ENCODE measurements around the gene AIPL1. TPM values are rescaled to one million over a fixed set of nuclear protein-coding genes. Genes with fewer than 3 reads are reported as not detected.

AIPL1 gene
- total and polyA plus RNA-seq, 12 donors, result not detected

DNA sequence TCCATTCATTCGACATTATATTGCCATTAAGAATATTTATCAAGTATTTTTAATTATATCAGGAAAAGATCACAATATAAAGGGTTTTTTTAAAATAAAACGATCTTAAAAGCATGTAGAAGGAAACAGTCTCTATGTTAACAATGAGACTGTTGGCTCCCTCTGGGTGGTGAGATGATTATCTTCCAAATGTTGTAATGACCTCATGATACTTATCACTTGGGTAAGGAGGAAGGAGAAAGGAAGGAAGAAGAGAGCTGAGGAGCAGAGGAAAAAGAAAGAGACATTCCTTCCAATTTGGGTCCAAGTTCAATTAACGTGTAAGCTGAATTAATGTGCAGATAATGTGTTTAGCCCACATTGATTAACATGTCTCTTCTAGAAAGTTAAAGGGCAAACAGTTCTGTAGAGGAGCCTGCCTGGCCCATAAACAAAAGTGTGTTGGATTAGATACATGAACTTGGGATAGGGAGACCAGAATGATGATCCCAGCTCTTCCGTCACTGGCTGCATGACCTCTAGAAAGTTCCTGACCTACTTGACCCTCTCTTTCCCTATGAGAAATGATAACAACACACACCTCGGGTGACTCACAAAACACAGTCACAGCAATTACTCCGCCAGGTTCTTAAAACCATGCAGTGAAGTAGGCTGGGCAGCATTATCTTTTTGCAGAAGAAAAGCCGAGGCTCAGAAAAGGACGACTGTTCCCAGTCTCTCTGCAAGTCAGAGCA is 41.3 kb upstream of the AIPL1 start:
- peak overlapping the region in 2 of 5 donors; percentile 7 to 59 for H3K27ac ChIP-seq
- 42 to 50% (median 45%) methylated on average over 7 to 8 of the region's 8 CpGs for WGBS, 4 donors
- intact Hi-C loops (cut with DNase I), result loop anchor here (5.0 to 10.0 kb wide), 3 partner anchors 79 to 161 kb away; partner anchors contain the start of gene PITPNM3 (in 1 of the 2)

DNA sequence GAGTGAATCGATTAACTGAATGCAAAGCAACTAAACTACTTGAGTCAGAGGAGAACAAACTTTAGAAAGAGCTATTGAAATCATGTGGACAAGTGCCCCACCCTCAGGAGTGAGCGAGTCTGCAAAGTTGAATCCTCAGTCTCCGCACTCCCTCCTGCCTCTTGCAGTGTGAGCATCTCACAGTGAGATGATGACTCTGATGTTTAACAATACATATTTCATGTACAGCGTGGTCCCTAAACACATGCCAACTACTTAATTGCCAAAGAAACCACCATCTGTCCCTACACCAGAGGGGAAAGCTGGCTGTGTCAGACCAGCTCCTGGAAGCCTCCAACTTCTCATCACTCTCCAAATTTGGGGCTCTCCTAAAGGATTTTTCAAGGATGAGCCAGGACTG is 40.5 kb upstream of the AIPL1 start:
- H3K27me3 ChIP-seq, result no peaks in the 10 kb centered on the region
- H3K4me3 ChIP-seq, result no peak overlapping the region
- H3K4me1 ChIP-seq (replicated peaks in 1 of 2), result peaks cover 0 to 23% of the 10 kb centered on the region in 2 donors
- H3K9me3 ChIP-seq (replicated peaks in 1 of 3), result no peaks in the 10 kb centered on the region
- H3K36me3 ChIP-seq (replicated peaks in 1 of 2), result no peaks in the 10 kb centered on the region
- intact Hi-C loops (cut with DNase I), result loop anchor here (5.0 to 10.0 kb wide), 3 partner anchors 79 to 162 kb away; partner anchors contain the start of gene PITPNM3 (in 1 of the 2)
- no peak for TF ChIP-seq POLR2A (IDR thresholded peaks at IDR 0.05)
- TF ChIP-seq, protein P1, sequence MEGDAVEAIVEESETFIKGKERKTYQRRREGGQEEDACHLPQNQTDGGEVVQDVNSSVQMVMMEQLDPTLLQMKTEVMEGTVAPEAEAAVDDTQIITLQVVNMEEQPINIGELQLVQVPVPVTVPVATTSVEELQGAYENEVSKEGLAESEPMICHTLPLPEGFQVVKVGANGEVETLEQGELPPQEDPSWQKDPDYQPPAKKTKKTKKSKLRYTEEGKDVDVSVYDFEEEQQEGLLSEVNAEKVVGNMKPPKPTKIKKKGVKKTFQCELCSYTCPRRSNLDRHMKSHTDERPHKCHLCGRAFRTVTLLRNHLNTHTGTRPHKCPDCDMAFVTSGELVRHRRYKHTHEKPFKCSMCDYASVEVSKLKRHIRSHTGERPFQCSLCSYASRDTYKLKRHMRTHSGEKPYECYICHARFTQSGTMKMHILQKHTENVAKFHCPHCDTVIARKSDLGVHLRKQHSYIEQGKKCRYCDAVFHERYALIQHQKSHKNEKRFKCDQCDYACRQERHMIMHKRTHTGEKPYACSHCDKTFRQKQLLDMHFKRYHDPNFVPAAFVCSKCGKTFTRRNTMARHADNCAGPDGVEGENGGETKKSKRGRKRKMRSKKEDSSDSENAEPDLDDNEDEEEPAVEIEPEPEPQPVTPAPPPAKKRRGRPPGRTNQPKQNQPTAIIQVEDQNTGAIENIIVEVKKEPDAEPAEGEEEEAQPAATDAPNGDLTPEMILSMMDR (IDR thresholded peaks at IDR 0.05), result no peak
- no peak overlapping the region for H3K27ac ChIP-seq
- no peak for DNase-seq
- WGBS, 4 donors, result 69 to 84% (median 78%) methylated on average over 4 of the region's 4 CpGs

More for the DNA sequence above, 41.3 kb upstream of the AIPL1 start:
- no peak overlapping the region for H3K4me3 ChIP-seq
- no peaks in the 10 kb centered on the region for H3K36me3 ChIP-seq (replicated peaks in 1 of 2)
- peak in 2 of 7 donors; percentile 46 to 47 for DNase-seq
- H3K27me3 ChIP-seq, result no peaks in the 10 kb centered on the region
- no peaks in the 10 kb centered on the region for H3K9me3 ChIP-seq (replicated peaks in 1 of 3)
- TF ChIP-seq, protein P1 (IDR thresholded peaks at IDR 0.05), result no peak
- no peak for TF ChIP-seq POLR2A (IDR thresholded peaks at IDR 0.05)
- peaks cover 0 to 22% of the 10 kb centered on the region in 2 donors for H3K4me1 ChIP-seq (replicated peaks in 1 of 2)

DNA sequence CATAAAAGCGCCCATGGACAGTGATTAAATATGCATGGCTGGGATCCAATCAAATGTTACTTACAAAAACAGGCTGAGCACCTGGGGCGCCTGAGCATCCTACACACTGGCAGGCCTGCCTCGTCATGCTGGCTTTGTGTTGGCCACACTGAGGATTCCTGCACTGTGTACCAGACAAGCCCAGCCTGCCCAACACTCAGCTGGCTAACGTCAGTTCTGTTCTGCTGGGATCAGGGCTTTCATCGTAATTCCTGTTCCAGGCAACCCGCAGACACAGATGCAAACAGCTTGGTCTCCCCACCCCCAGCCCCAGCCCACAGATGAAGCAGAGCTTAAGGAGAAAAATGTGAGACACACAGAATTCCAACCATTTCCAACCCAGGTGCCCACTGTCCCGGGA is 40.0 kb upstream of the AIPL1 start:
- Histone ChIP-seq H3K36me3 (replicated peaks in 1 of 2) (no peaks in the 10 kb centered on the region), H3K27ac (no peak overlapping the region), H3K4me1 (replicated peaks in 1 of 2) (peaks cover 0 to 23% of the 10 kb centered on the region in 2 donors), H3K27me3 (no peaks in the 10 kb centered on the region), H3K4me3 (no peak overlapping the region), H3K9me3 (replicated peaks in 1 of 3) (no peaks in the 10 kb centered on the region)
- intact Hi-C loops (cut with DNase I), result loop anchor here (5.0 to 10.0 kb wide), 3 partner anchors 80 to 162 kb away; partner anchors contain the start of gene PITPNM3 (in 1 of the 2)
- 90 to 96% (median 92%) methylated on average over 2 to 7 of the region's 7 CpGs for WGBS, 4 donors
- no peak for TF ChIP-seq POLR2A (IDR thresholded peaks at IDR 0.05)
- no peak for DNase-seq

DNA sequence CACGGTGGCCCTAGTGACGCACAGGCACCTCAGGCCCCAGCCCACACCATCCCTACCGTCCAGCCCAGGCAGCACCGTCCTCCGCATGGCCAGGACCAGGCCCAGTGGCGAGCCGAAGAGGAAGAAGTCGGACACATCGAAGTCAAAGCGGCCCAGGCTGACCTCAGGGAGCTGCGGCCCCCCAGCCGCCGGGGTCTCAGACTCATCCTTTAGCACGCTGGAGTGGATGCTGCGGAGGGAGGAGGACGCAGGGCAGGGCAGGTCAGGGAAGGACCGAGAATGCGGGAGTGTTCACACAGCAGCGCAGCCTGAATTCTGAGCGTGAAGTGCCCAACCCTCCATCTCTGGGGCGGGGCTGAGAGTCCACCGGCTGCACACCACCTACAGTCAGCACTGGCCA is 39.5 kb upstream of the AIPL1 start:
- intact Hi-C loops (cut with DNase I), result loop anchor here in 1 of 2 donors (10.0 kb wide), 2 partner anchors 80 to 160 kb away; partner anchors contain the start of gene PITPNM3
- no peak for DNase-seq
- no peak for TF ChIP-seq POLR2A (IDR thresholded peaks at IDR 0.05)
- TF ChIP-seq, protein P1 (IDR thresholded peaks at IDR 0.05), result no peak
- no peaks in the 10 kb centered on the region for H3K27me3 ChIP-seq
- no peak overlapping the region for H3K4me3 ChIP-seq
- H3K27ac ChIP-seq, result no peak overlapping the region
- no peaks in the 10 kb centered on the region for H3K9me3 ChIP-seq (replicated peaks in 1 of 3)
- H3K4me1 ChIP-seq (replicated peaks in 1 of 2), result peaks cover 0 to 23% of the 10 kb centered on the region in 2 donors
- H3K36me3 ChIP-seq (replicated peaks in 1 of 2), result no peaks in the 10 kb centered on the region
- WGBS, 4 donors, result 89 to 91% (median 90%) methylated on average over 22 of the region's 22 CpGs
